ENCODE measurements around the gene ELOVL4. TPM values are rescaled to one million over a fixed set of nuclear protein-coding genes. Genes with fewer than 3 reads are reported as not detected.

Gene ELOVL4
- total RNA-seq (2.8 and 4.7 TPM in 2 replicates), polyA plus RNA-seq (6.5 and 7.0 TPM in 2 replicates)

GRCh38 chr6:79947191-79948186 is at the start of gene ELOVL4:
TSS of gene ELOVL4 (minus strand) at chr6:79947553. CDS start at chr6:79947279, 274 bp downstream.
- Histone ChIP-seq H3K9me2 (replicated peaks; ENCODE audit: insufficient read depth) (no peaks in the 10 kb centered on the region), H3K36me3 (replicated peaks; ENCODE audit: insufficient read depth, low read depth) (no peaks in the 10 kb centered on the region), H3K4me1 (ENCODE audit: insufficient read depth) (no peaks in the 10 kb centered on the region), H3K4me3 (peak within 1 kb of the TSS; percentile 85), H3K27ac (no peak within 1 kb of the TSS), H4K20me1 (ENCODE audit: insufficient read depth, poor library complexity, severe bottlenecking) (no peaks in the 10 kb centered on the region), H3K27me3 (peaks cover 25% of the 10 kb centered on the region), H2AFZ (peak within 1 kb of the TSS; percentile 94), H3K4me2 (peak within 1 kb of the TSS; percentile 97), H3K79me2 (no peaks in the 10 kb centered on the region), H3K9me3 (ENCODE audit: low read depth) (no peaks in the 10 kb centered on the region)
- peak; percentile 82 for DNase-seq (ENCODE audit: low spot score)
- 4% methylated on average over 39 of the region's 84 CpGs for WGBS (ENCODE audit: low lambda C conversion rate, missing lambda C conversion rate)
- TF ChIP-seq EZH2phosphoT487 (IDR thresholded peaks at IDR 0.05; ENCODE audit: low read depth, severe bottlenecking, unreplicated experiment), result no peak
- no peak for TF ChIP-seq CTCF (IDR thresholded peaks at IDR 0.05; ENCODE audit: poor library complexity)
- TF ChIP-seq EZH2 (IDR thresholded peaks at IDR 0.05; ENCODE audit: borderline replicate concordance), result no peak

- H3K4me2 ChIP-seq, result no peak overlapping the region
- H3K27me3 ChIP-seq, result peaks cover 2% of the 10 kb centered on the region
- no peaks in the 10 kb centered on the region for H4K20me1 ChIP-seq (ENCODE audit: insufficient read depth, poor library complexity, severe bottlenecking)
- DNase-seq (ENCODE audit: low spot score), result no peak
- H3K4me1 ChIP-seq (ENCODE audit: insufficient read depth), result no peaks in the 10 kb centered on the region
- no peak overlapping the region for H3K4me3 ChIP-seq
- TF ChIP-seq EZH2phosphoT487 (IDR thresholded peaks at IDR 0.05; ENCODE audit: low read depth, severe bottlenecking, unreplicated experiment) (no peak), EZH2 (IDR thresholded peaks at IDR 0.05; ENCODE audit: borderline replicate concordance) (no peak), CTCF (IDR thresholded peaks at IDR 0.05; ENCODE audit: poor library complexity) (no peak)
- no peaks in the 10 kb centered on the region for H3K9me2 ChIP-seq (replicated peaks; ENCODE audit: insufficient read depth)
- no peak overlapping the region for H2AFZ ChIP-seq
- H3K27ac ChIP-seq, result no peak overlapping the region
- no peaks in the 10 kb centered on the region for H3K79me2 ChIP-seq
- no peaks in the 10 kb centered on the region for H3K36me3 ChIP-seq (replicated peaks; ENCODE audit: insufficient read depth, low read depth)
- H3K9me3 ChIP-seq (ENCODE audit: low read depth), result no peaks in the 10 kb centered on the region
These were observed 46.6 kb upstream of the ELOVL4 start for GRCh38 chr6:79993911-79994309.

- Histone ChIP-seq H3K27ac (no peak overlapping the region), H3K36me3 (replicated peaks; ENCODE audit: insufficient read depth, low read depth) (no peaks in the 10 kb centered on the region), H4K20me1 (ENCODE audit: insufficient read depth, poor library complexity, severe bottlenecking) (no peaks in the 10 kb centered on the region), H3K4me1 (ENCODE audit: insufficient read depth) (no peaks in the 10 kb centered on the region), H3K79me2 (no peaks in the 10 kb centered on the region), H3K9me3 (ENCODE audit: low read depth) (no peaks in the 10 kb centered on the region), H3K4me3 (no peak overlapping the region), H3K27me3 (no peaks in the 10 kb centered on the region), H3K9me2 (replicated peaks; ENCODE audit: insufficient read depth) (no peaks in the 10 kb centered on the region), H2AFZ (no peak overlapping the region), H3K4me2 (no peak overlapping the region)
- 53% methylated on average over 2 of the region's 2 CpGs for WGBS (ENCODE audit: low lambda C conversion rate, missing lambda C conversion rate)
- DNase-seq (ENCODE audit: low spot score), result no peak
- TF ChIP-seq EZH2phosphoT487 (IDR thresholded peaks at IDR 0.05; ENCODE audit: low read depth, severe bottlenecking, unreplicated experiment) (no peak), EZH2 (IDR thresholded peaks at IDR 0.05; ENCODE audit: borderline replicate concordance) (no peak), CTCF (IDR thresholded peaks at IDR 0.05; ENCODE audit: poor library complexity) (no peak)
These were observed 45.9 kb upstream of the ELOVL4 start for GRCh38 chr6:79993012-79993910.

All from hepatocyte (in vitro differentiated cells).